ENCODE data around the gene UNK.

The UNK gene

GRCh38 chr17:75842411-75842810 lies 57.8 kb downstream of the UNK start:
- Histone ChIP-seq H3K27ac (ENCODE audit: low read depth, low read length, poor library complexity, severe bottlenecking) (no peak overlapping the region), H2AFZ (ENCODE audit: low read length) (no peak overlapping the region), H3K36me3 (ENCODE audit: insufficient read depth, low read length) (peaks cover 17% of the 10 kb centered on the region; the same call in 1 of the 2 replicates), H3K27me3 (ENCODE audit: insufficient read depth, low read length) (no peaks in the 10 kb centered on the region; the same call in 1 of the 2 replicates), H3K9me3 (ENCODE audit: low read length) (no peaks in the 10 kb centered on the region), H3K4me1 (ENCODE audit: insufficient read depth, low read length, severe bottlenecking) (peaks cover 6% of the 10 kb centered on the region), H3K9ac (ENCODE audit: low read length) (no peak overlapping the region), H3K79me2 (ENCODE audit: insufficient read depth, low read length) (no peaks in the 10 kb centered on the region), H4K20me1 (ENCODE audit: insufficient read depth, low read length) (no peaks in the 10 kb centered on the region), H3K4me2 (ENCODE audit: low read length) (no peak overlapping the region), H3K4me3 (ENCODE audit: low read depth, low read length, poor library complexity, severe bottlenecking) (no peak overlapping the region), H3K9me2 (ENCODE audit: low read depth, low read length) (no peaks in the 10 kb centered on the region), H3F3A (ENCODE audit: insufficient read depth, low read length) (no peaks in the 10 kb centered on the region)
- TF ChIP-seq CTCF (IDR thresholded peaks at IDR 0.05; ENCODE audit: low read length) = no peak
- no peak for TF ChIP-seq EZH2 (IDR thresholded peaks at IDR 0.05; ENCODE audit: borderline replicate concordance, low read length)

GRCh38 chr17:75842963-75843576 lies 58.5 kb downstream of the UNK start:
- Histone ChIP-seq H4K20me1 (ENCODE audit: insufficient read depth, low read length) (no peaks in the 10 kb centered on the region), H3K27me3 (ENCODE audit: insufficient read depth, low read length) (no peaks in the 10 kb centered on the region; the same call in 1 of the 2 replicates), H3K4me3 (ENCODE audit: low read depth, low read length, poor library complexity, severe bottlenecking) (no peak overlapping the region), H3K79me2 (ENCODE audit: insufficient read depth, low read length) (no peaks in the 10 kb centered on the region), H3K9me2 (ENCODE audit: low read depth, low read length) (no peaks in the 10 kb centered on the region), H2AFZ (ENCODE audit: low read length) (no peak overlapping the region), H3K36me3 (ENCODE audit: insufficient read depth, low read length) (peaks cover 23% of the 10 kb centered on the region; the same call in 1 of the 2 replicates), H3F3A (ENCODE audit: insufficient read depth, low read length) (no peaks in the 10 kb centered on the region), H3K4me2 (ENCODE audit: low read length) (no peak overlapping the region), H3K9ac (ENCODE audit: low read length) (no peak overlapping the region), H3K27ac (ENCODE audit: low read depth, low read length, poor library complexity, severe bottlenecking) (no peak overlapping the region), H3K9me3 (ENCODE audit: low read length) (no peaks in the 10 kb centered on the region), H3K4me1 (ENCODE audit: insufficient read depth, low read length, severe bottlenecking) (peaks cover 6% of the 10 kb centered on the region)
- TF ChIP-seq EZH2 (IDR thresholded peaks at IDR 0.05; ENCODE audit: borderline replicate concordance, low read length) = no peak
- no peak for TF ChIP-seq CTCF (IDR thresholded peaks at IDR 0.05; ENCODE audit: low read length)

GRCh38 chr17:75843577-75844529 lies 59.2 kb downstream of the UNK start, which contains the start of gene UNC13D:
TSS of gene UNC13D (minus strand) at chr17:75844404. CDS start at chr17:75844337, 67 bp downstream.
- Histone ChIP-seq H3K27me3 (ENCODE audit: insufficient read depth, low read length) (no peaks in the 10 kb centered on the region; the same call in 1 of the 2 replicates), H3F3A (ENCODE audit: insufficient read depth, low read length) (no peaks in the 10 kb centered on the region), H3K4me2 (ENCODE audit: low read length) (no peak within 1 kb of the TSS), H3K27ac (ENCODE audit: low read depth, low read length, poor library complexity, severe bottlenecking) (no peak within 1 kb of the TSS), H2AFZ (ENCODE audit: low read length) (no peak within 1 kb of the TSS), H3K9me2 (ENCODE audit: low read depth, low read length) (no peaks in the 10 kb centered on the region), H3K79me2 (ENCODE audit: insufficient read depth, low read length) (no peaks in the 10 kb centered on the region), H3K4me1 (ENCODE audit: insufficient read depth, low read length, severe bottlenecking) (peaks cover 6% of the 10 kb centered on the region), H3K4me3 (ENCODE audit: low read depth, low read length, poor library complexity, severe bottlenecking) (no peak within 1 kb of the TSS), H3K36me3 (ENCODE audit: insufficient read depth, low read length) (peaks cover 29% of the 10 kb centered on the region; the same call in 1 of the 2 replicates), H4K20me1 (ENCODE audit: insufficient read depth, low read length) (no peaks in the 10 kb centered on the region), H3K9ac (ENCODE audit: low read length) (no peak within 1 kb of the TSS), H3K9me3 (ENCODE audit: low read length) (no peaks in the 10 kb centered on the region)
- TF ChIP-seq EZH2 (IDR thresholded peaks at IDR 0.05; ENCODE audit: borderline replicate concordance, low read length) (no peak), CTCF (IDR thresholded peaks at IDR 0.05; ENCODE audit: low read length) (no peak)

Data from OCI-LY1 (cell line).